WI38 (cell line): ENCODE data around the gene PASK.

Experiments used
- H3K4me3 ChIP-seq: 2 replicates; pipeline ENCODE4 v1.5.1; 2011; ENCODE audit warnings: low read depth, mild to moderate bottlenecking, control low read depth, low read length
- CTCF ChIP-seq: IDR thresholded peaks from 2 replicates; pipeline ENCODE4 v1.5.1; 2012; ENCODE audit warnings: low read depth, mild to moderate bottlenecking, control low read depth, low read length

The PASK gene

GRCh38 chr2:241191081-241191480 is 41.8 kb upstream of the PASK start:
- H3K4me3 ChIP-seq: no peak overlapping the region
- TF ChIP-seq CTCF: no peak

GRCh38 chr2:241190291-241190981 is 41.2 kb upstream of the PASK start:
- no peak for TF ChIP-seq CTCF
- no peak overlapping the region for H3K4me3 ChIP-seq

GRCh38 chr2:241189856-241190201 is 40.6 kb upstream of the PASK start:
- no peak overlapping the region for H3K4me3 ChIP-seq
- TF ChIP-seq CTCF: no peak

GRCh38 chr2:241189093-241189855 is 40.0 kb upstream of the PASK start:
- H3K4me3 ChIP-seq: no peak overlapping the region
- no peak for TF ChIP-seq CTCF

GRCh38 chr2:241188361-241189092 is 39.3 kb upstream of the PASK start, which contains the start of gene ANO7:
ANO7 (plus strand) TSS chr2:241188677; CDS start chr2:241190064, 1,387 bp downstream.
- no peak within 1 kb of the TSS for H3K4me3 ChIP-seq
- no peak for TF ChIP-seq CTCF

- H3K4me3 ChIP-seq: no peak overlapping the region
- TF ChIP-seq CTCF: no peak
These were observed 38.6 kb upstream of the PASK start for GRCh38 chr2:241187918-241188234.
